Endothelial cell of hepatic sinusoid (primary cell): ENCODE measurements around the gene KHK.
"Not testable (repeated sequence)": the region's sequence is repeated elsewhere in the genome, so short reads cannot be mapped to it uniquely, and the experiment has no call there.

Experiments used
- in situ Hi-C: cut with HindIII; loops from 2 replicates; pipeline ENCODE4 v1.10.0; 2017; ENCODE audit warnings: low sequenced_read_pairs

The KHK gene

GRCh38 chr2:27059141-27059820 lies 27.3 kb upstream of the KHK start:
- in situ Hi-C loops = no loop called here

DNA sequence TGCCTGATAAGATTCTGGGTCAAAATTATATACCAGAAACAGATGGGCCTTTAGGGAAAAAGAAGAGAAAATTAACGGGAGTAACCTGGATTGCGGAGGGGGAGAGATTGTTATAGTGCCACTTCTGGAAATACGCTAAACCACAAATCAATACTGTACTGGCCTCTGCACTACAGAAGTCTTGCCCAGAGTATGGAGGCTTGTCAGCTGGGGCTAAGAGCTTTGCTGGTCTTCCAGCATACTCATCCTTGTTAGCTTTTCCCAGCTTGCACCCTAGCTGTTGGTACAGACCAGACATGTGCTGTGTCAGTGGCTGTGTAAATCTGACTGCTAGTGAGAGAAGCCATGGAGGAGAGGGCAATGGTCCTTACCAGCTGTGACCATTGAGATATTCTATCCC lies 26.2 kb upstream of the KHK start:
- in situ Hi-C loops = no loop called here

DNA sequence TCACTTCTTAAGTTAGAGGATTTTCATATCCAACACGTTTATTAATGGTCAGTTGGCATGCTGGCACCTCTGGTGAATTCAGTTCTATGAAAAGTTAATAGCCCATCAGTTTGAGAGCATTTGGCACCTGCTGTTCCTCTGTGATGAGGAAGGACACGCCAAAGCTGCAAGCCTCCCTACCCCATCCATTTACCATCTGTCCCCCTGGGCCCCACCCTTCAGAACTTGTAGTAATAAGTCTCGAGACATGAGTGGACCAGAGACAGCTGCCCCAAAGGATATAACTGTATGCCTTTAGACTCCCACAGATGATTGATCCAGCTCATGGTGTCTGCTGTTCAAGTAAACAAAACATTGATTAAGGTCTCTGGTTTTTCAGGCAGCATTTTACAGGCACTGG lies 21.4 kb upstream of the KHK start:
- in situ Hi-C loops = loop anchor here (5.0 kb wide), 1 partner anchor 83 kb away; no protein-coding TSS in a partner anchor

DNA sequence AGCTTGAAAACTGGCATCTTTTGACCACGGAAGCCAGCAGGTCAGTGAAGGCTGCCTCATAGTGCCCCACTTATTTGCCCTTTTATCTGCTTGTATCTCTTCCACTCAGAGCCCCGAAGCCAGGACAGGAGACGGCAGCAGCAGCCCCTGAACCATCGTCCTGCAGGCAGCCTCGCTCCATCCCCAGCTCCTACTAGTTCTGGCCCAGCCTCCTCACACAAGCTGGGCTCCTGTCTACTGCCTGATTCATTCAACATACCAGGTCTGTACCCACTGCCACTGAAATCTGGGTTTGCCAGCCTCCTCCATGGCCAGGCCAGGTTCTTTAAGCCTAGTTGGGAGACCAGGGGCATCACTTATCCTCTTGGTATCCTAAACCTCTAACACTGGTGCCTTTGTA lies 19.2 kb upstream of the KHK start:
- in situ Hi-C loops = loop anchor here (5.0 kb wide), 1 partner anchor 85 kb away; no protein-coding TSS in a partner anchor

GRCh38 chr2:27069436-27069835 lies 17.1 kb upstream of the KHK start:
- in situ Hi-C loops = loop anchor here (5.0 kb wide), 1 partner anchor 87 kb away; no protein-coding TSS in a partner anchor

DNA sequence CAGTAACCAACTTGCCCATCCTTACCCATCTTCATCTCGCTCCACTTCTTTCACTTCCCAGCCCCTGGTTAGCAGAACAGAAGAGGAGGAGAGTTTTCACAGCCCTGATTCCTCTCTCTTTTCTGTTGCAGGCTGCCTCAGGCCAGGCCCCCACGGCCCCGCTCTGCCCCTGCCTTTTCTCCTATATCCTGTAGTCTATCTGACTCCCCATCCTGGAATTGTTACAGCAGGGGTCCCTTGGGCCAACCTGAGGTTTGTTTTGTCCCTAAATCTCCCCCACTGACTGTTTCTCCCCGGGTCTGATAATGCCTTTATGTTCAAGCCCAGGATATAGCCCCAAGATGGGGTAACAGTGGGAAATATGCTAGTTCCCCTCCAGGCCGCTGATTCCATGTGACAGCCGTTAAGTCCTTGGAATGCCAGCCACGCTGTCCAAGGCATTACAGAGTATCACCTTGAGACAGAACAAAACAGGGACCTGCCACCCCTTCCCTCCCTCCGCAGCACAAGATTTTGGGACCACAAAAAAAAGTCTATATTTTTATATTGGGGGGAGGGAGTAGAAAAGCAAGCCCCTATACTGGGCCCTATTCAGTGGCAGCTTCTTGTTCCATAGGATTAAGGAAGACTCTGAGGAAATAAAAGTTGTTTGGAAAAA lies 16.5 kb upstream of the KHK start:
- in situ Hi-C loops = loop anchor here (5.0 kb wide), 1 partner anchor 88 kb away; no protein-coding TSS in a partner anchor

GRCh38 chr2:27070653-27071276 lies 15.8 kb upstream of the KHK start:
- in situ Hi-C loops = no loop called here

DNA sequence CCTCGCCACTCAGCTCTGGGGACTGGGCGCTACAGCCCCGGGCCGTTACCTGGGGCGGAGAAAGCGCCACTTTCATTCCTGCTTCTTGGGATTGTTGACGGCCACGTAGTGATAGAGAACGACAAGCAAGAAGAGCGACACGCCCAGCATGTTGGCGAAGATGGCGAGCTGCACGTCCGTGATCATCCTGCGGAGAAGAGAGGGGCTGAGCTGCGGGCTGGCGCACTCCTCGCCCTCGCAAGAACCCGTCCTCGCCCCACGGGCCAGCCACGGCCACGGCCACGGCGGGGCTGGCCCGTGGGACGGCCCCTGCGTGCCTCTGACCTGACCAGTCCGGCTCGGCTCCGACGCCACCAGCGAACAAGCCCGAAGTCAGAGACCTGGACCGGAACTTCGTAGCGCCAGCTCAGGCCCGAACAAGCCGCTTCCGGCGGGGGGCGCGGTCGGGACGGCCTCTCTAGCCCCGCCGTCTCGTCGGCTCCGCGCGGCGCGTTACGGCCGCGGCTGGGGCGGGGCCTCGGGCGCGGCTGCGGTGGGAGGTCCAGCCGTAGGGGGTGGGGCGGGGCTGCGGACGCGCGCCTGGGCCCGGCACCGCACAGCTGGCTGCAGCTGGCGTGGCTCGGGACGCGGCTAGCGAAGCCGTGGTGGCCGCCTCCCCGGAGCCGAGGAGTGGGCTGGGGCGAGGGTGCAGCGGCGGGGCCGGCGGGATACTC lies 15.1 kb upstream of the KHK start, which contains the start of gene OST4:
OST4 (minus strand) TSS at position 378 of the 713 bp plus-strand sequence.
- in situ Hi-C loops = no loop called here

DNA sequence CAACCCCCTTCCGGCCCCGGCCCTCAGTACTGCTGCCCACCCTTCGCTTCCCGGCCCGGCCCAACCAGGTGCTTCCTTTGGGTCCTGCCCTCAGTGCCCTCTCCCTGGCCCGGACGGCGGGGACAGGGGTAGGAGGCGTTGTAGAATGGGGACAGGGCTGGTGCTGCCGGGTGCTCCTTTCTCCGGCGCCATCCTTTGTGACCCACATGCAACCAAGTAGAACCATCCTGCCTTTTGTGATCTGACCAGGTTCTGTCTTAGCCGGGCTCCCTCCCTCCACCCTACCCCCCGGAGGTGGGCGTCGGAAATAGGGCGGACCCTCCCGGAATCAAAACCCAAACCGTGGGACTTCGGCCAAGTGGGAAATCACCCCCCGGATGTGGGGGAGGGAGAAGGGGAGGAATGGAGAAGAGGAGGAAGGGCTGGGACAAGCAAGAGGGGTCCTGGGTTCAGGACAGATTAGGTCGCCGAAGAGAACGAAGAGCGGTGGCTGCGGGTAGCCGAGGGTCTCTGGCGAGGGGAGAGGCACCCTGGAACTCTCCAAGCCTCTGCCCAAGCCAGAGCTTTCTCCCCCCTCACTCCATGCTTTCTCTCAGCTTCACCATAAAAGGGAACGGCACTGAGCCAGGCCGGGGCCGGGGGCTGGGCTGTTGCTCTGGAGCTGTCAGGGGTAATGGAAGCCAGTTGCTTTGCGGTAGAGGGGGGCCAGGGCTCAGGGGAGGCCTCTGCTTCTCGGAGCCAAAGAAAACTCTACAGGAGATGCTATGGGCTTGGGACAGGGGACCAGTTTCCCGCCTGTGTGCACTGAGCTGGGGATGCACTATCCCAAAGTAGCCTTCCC lies 14.4 kb upstream of the KHK start:
- in situ Hi-C loops = no loop called here

- in situ Hi-C loops = no loop called here
These were observed 13.7 kb upstream of the KHK start for GRCh38 chr2:27072920-27073319.

- in situ Hi-C loops = no loop called here
These were observed 12.8 kb upstream of the KHK start for GRCh38 chr2:27073782-27074181.

DNA sequence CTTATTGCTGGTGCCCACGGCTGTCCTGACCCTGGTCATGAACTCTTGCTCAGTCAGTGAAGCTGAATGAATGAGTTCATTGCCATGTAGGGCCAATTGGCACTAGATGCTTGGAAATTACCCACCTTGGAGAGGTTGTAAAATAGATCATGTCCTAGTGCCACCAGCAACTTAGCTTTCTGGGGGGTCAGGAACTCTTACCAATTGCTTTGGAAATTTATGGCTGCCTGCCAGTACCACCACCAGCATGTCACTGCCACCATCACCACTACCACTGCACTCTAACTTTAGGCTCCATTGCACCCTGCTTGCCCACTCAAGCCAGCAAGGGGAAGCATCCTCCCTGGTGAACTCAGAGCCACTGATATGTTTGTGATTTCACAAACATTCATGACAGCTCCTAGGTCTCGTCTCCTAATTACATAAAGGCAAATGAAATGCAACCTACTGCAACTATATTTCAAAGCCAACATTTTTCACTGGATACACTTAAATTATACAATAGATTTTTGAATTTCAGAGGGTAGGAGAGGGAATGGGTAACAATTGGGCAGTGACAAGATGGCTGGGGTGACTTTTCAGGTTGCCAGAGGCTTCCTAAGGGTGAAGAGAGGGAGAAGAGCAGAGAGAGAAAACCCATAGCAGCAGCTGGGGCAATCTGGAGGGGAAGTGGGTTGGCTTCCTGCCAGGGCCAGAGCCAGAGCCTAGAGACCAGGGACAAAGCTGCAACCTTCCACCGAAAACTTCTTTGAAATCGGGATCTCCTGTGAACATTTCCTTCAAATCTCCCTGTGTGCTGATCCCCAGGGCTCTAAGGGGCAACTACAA lies 11.6 kb upstream of the KHK start:
- in situ Hi-C loops = no loop called here

DNA sequence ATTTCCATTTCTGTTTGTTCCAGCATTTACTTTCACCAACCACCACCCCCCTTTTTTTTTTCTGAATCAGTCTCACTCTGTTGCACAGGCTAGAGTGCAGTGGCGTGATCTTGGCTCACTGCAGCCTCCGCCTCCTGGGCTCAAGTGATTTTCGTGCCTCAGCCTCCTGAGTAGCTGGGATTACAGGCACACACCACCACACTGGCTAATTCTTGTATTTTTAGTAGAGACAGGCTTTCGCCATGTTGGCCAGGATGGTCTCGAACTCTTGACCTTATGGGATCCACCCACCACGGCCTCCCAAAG lies 11.1 kb upstream of the KHK start:
- in situ Hi-C loops = not testable (repeated sequence)

DNA sequence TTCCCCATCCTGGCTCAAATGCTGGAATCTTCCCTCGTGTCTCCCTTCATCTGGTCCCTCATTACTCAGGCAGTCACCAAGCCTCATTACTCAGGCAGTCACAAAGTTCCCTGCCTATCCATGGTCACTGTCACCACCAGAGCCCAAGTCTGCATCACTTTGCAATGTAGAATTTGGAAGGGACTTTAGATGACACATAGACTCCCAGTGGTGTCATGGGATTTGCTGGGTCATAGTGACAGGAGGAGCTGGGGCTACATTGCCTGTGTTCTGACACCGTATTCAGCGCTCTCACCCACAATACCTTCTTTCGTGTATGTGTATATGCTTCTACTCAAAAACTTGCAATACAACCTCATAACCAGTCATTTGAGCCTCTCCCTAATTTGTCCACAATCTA lies 10.2 kb upstream of the KHK start:
- in situ Hi-C loops = no loop called here

- in situ Hi-C loops = no loop called here
These were observed 9.3 kb upstream of the KHK start for GRCh38 chr2:27077231-27077630.

DNA sequence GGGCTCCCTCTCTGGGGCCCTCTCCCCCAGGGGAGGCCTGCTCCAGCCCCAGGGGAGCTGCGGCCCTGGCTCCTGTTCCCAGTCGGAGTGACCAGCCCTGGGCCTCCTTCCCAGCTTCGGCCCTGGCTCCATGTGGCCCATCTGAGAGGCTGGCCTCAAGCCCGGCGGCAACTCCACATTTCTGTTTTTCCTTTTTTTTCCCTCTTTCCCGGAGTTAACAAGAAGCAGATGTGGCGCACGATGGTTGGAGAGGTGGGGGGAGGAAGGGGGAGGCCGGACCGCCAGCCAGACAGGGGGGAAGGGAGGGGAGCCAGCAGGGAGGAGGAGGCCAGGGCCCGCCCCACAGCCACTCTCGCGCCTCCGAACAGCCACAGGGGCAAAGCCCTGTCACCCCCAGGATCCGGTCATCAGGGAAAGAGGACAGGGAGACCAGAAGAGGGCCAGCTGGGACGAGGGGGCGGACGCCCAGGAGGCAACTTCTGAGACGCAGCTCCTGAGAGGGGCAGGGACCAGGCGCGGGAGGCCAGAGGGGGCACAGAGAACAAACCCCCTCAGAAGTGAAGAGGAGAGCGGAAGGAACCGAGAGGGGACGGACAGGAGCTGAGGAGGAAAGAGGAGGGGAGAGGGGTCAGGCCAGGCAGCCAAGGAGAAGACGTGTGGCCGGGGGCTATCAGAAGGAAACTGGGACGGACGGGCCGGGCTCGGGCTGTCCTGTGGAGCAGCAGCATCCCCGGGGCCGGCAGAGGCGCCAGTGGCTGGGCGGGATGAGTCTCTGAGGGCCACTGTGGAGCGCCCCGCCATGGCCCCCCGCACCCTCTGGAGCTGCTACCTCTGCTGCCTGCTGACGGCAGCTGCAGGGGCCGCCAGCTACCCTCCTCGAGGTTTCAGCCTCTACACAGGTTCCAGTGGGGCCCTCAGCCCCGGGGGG lies 8.0 kb upstream of the KHK start, which contains the start of gene EMILIN1:
EMILIN1 (plus strand) TSS at position 349 of the 928 bp plus-strand sequence; CDS start at position 800, 451 bp downstream.
- in situ Hi-C loops = no loop called here

DNA sequence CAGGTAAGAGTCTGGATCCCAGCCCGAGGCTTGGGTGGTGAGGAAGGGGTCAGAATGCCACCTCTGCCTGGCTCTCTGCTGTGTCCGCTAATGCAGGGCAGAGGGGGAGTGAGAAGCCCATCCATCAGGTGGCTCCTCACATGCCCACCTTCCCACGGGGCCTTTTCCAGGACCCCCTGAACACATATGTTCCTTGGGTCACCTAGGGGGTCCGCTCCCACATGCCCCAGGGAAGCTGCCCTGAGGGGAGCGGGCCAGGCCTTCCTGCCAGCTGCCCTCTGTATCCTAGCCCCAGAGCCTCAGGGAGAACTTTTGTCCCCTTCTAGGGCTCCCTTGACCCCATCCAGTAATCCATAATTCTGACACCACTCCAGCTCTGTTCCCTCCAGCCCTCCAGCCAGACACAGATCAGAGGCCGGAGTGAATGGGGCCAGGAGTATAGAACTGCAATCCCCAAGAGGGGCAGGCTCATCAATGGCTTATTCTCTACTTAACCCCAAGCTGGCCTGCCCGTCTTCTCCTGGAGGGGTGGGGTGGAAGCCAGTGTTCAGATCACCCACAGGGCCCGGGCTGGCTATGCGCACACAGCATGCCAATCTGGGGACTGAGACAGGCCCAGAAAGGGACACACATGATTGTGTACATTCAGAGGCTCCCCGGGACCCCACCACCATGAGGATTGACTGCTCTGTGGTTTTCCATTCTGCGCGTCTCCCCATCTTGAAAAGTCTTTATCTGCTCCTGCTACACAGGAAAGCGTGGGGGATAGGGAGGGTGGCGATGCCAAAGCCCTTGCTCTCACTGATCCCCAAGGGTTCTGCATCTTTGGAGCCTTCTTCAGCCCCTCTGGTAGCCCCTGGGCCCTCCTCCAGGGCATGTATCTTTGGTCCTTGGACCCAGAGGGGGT lies 7.1 kb upstream of the KHK start:
- in situ Hi-C loops = no loop called here

DNA sequence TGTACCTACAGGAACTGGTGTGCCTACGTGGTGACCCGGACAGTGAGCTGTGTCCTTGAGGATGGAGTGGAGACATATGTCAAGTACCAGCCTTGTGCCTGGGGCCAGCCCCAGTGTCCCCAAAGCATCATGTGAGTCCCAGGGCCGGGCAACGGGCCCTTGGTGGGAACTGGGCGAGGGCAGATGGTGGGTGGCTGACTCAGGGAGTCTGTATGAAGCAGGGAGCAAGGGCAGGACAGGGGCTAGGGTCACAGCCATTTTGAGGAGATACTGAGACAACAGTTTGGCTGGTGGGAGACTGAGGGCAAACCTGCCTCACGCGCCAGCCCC lies 6.5 kb upstream of the KHK start:
- in situ Hi-C loops = no loop called here
